Measurements from ENCODE around the gene ACAP1. TPM values are rescaled to one million over a fixed set of nuclear protein-coding genes. Genes with fewer than 3 reads are reported as not detected.

ACAP1 gene
- polyA plus RNA-seq, 1 donor (not counting 4 experiments of a cell fraction or from before 2014, with no cell fraction given): 1.7 TPM

GRCh38 chr17:7389924-7390910 lies 53.9 kb downstream of the ACAP1 start:
- Histone ChIP-seq H3K79me2 (ENCODE audit: control insufficient read depth, insufficient read depth, low read length) (peaks cover 27% of the 10 kb centered on the region), H3K4me2 (ENCODE audit: control insufficient read depth, extremely low read depth, insufficient read depth, low read depth, low read length) (no peak overlapping the region), H3K27ac (ENCODE audit: control insufficient read depth, insufficient read depth, low read length) (no peak overlapping the region), H4K20me1 (ENCODE audit: control insufficient read depth, extremely low read depth, insufficient read depth, low read length) (peaks cover 3% of the 10 kb centered on the region), H3K4me1 (ENCODE audit: control insufficient read depth, extremely low read depth, insufficient read depth, low read length) (peaks cover 11% of the 10 kb centered on the region), H3K9me3 (ENCODE audit: control insufficient read depth, low read depth, low read length) (no peaks in the 10 kb centered on the region), H3K9ac (ENCODE audit: control insufficient read depth, extremely low read depth, insufficient read depth, low read length) (no peak overlapping the region), H3K27me3 (ENCODE audit: control insufficient read depth, extremely low read depth, insufficient read depth, low read length) (no peaks in the 10 kb centered on the region), H3K9me1 (ENCODE audit: control insufficient read depth, extremely low read depth, insufficient read depth, low read length) (no peaks in the 10 kb centered on the region), H3K4me3 (ENCODE audit: control insufficient read depth in 2 of 3, extremely low read depth in 1 of 3, insufficient read depth in 2 of 3, low read depth in 1 of 3, low read length in 3 of 3) (no peak overlapping the region), H2AFZ (ENCODE audit: control insufficient read depth, low read length) (no peak overlapping the region), H3K36me3 (ENCODE audit: control insufficient read depth in 2 of 2, extremely low read depth in 1 of 2, insufficient read depth in 2 of 2, low read length in 2 of 2) (peaks cover 42 to 49% of the 10 kb centered on the region in 2 experiments)
- FAIRE-seq: no peak
- TF ChIP-seq EZH2 (IDR thresholded peaks at IDR 0.05; ENCODE audit: low read length) (no peak), CTCF (optimal IDR thresholded peaks at IDR 0.05 in 1 of 3, IDR thresholded peaks at IDR 0.05 in 1 of 3, conservative IDR thresholded peaks at IDR 0.05 in 1 of 3; ENCODE audit: extremely low read depth in 1 of 3, insufficient read depth in 2 of 3, low read length in 3 of 3) (no peak)
- DNase-seq (ENCODE audit: low read depth, low spot score): no peak
- dilution Hi-C loops (cut with MboI; ENCODE audit: extremely low pct_ligation_motif_present, low sequenced_read_pairs): no loop called here

GRCh38 chr17:7391307-7391706 lies 55.0 kb downstream of the ACAP1 start:
- Histone ChIP-seq H3K36me3 (ENCODE audit: control insufficient read depth in 2 of 2, extremely low read depth in 1 of 2, insufficient read depth in 2 of 2, low read length in 2 of 2) (peaks cover 41 to 49% of the 10 kb centered on the region in 2 experiments), H3K4me1 (ENCODE audit: control insufficient read depth, extremely low read depth, insufficient read depth, low read length) (peaks cover 11% of the 10 kb centered on the region), H3K27ac (ENCODE audit: control insufficient read depth, insufficient read depth, low read length) (no peak overlapping the region), H3K4me2 (ENCODE audit: control insufficient read depth, extremely low read depth, insufficient read depth, low read depth, low read length) (no peak overlapping the region), H3K9ac (ENCODE audit: control insufficient read depth, extremely low read depth, insufficient read depth, low read length) (no peak overlapping the region), H3K27me3 (ENCODE audit: control insufficient read depth, extremely low read depth, insufficient read depth, low read length) (no peaks in the 10 kb centered on the region), H3K9me1 (ENCODE audit: control insufficient read depth, extremely low read depth, insufficient read depth, low read length) (no peaks in the 10 kb centered on the region), H3K9me3 (ENCODE audit: control insufficient read depth, low read depth, low read length) (no peaks in the 10 kb centered on the region), H4K20me1 (ENCODE audit: control insufficient read depth, extremely low read depth, insufficient read depth, low read length) (peaks cover 3% of the 10 kb centered on the region), H2AFZ (ENCODE audit: control insufficient read depth, low read length) (no peak overlapping the region), H3K79me2 (ENCODE audit: control insufficient read depth, insufficient read depth, low read length) (peaks cover 27% of the 10 kb centered on the region), H3K4me3 (ENCODE audit: control insufficient read depth in 2 of 3, extremely low read depth in 1 of 3, insufficient read depth in 2 of 3, low read depth in 1 of 3, low read length in 3 of 3) (no peak overlapping the region)
- TF ChIP-seq CTCF (optimal IDR thresholded peaks at IDR 0.05 in 1 of 3, IDR thresholded peaks at IDR 0.05 in 1 of 3, conservative IDR thresholded peaks at IDR 0.05 in 1 of 3; ENCODE audit: extremely low read depth in 1 of 3, insufficient read depth in 2 of 3, low read length in 3 of 3) (no peak), EZH2 (IDR thresholded peaks at IDR 0.05; ENCODE audit: low read length) (no peak)
- no peak for FAIRE-seq
- no peak for DNase-seq (ENCODE audit: low read depth, low spot score)
- dilution Hi-C loops (cut with MboI; ENCODE audit: extremely low pct_ligation_motif_present, low sequenced_read_pairs): no loop called here
